Caco-2 (cell line): ENCODE measurements around the gene ASTN2. TPM values are rescaled to one million over a fixed set of nuclear protein-coding genes. Genes with fewer than 3 reads are reported as not detected.

Experiments
- BruUV-seq: library from RNA; stranded (reverse); fragments of 400-500 nt; replicated peaks from 2 replicates; lab custom pipeline; 2021; lab: Mats Ljungman, UMichigan
- CTCF ChIA-PET: fragments of 300-600 bp; sonication (Branson Sonifier 250); formaldehyde crosslinking; loops from one replicate; lab custom pipeline; 2022; ENCODE audit warnings: antibody characterized with exemption; lab: Charles Lee
- POLR2A ChIA-PET: fragments of 300-600 bp; sonication (Branson Sonifier 250); formaldehyde crosslinking; loops from one replicate; lab custom pipeline; 2022; ENCODE audit warnings: antibody characterized with exemption; lab: Charles Lee
- DNase-seq, 2 experiments: peaks; one replicate each; pipeline versions ENCODE4 v3.0.0 to v3.0.0-alpha.2; 2020 to 2022
- H3K27me3 ChIP-seq: replicated peaks from 2 replicates; pipeline ENCODE4 v1.6.0; 2011; ENCODE audit warnings: low read length; ENCODE audit not compliant: control insufficient read depth, insufficient read depth
- H3K36me3 ChIP-seq: 2 replicates; pipeline ENCODE4 v1.5.1; 2011; ENCODE audit warnings: low read length; ENCODE audit not compliant: control insufficient read depth, insufficient read depth
- H3K4me1 ChIP-seq: fragments of 250-450 bp; sonication (Bioruptor Pico); 2 replicates; pipeline ENCODE4 v1.5.1; 2020; ENCODE audit warnings: mild to moderate bottlenecking
- H3K4me3 ChIP-seq: 2 replicates; pipeline ENCODE4 v1.5.1; 2011; ENCODE audit warnings: low read depth, mild to moderate bottlenecking, control low read depth, low read length
- H3K9me3 ChIP-seq: fragments of 250-450 bp; sonication (Bioruptor Pico); 2 replicates; pipeline ENCODE4 v1.5.1; 2020; ENCODE audit warnings: mild to moderate bottlenecking, moderate library complexity
- H3K27ac Mint-ChIP-seq: one replicate; pipeline ENCODE4 v1.8.0; 2022; ENCODE audit warnings: mixed read lengths; ENCODE audit not compliant: unreplicated experiment
- H3K27me3 Mint-ChIP-seq: one replicate; pipeline ENCODE4 v1.8.0; 2022; ENCODE audit warnings: mixed read lengths; ENCODE audit not compliant: insufficient read depth, unreplicated experiment
- H3K36me3 Mint-ChIP-seq: one replicate; pipeline ENCODE4 v1.8.0; 2022; ENCODE audit warnings: mild to moderate bottlenecking, mixed read lengths; ENCODE audit not compliant: insufficient read depth, unreplicated experiment
- H3K4me1 Mint-ChIP-seq: one replicate; pipeline ENCODE4 v1.8.0; 2022; ENCODE audit warnings: low read depth, mixed read lengths; ENCODE audit not compliant: unreplicated experiment
- H3K4me3 Mint-ChIP-seq: one replicate; pipeline ENCODE4 v1.8.0; 2022; ENCODE audit warnings: mild to moderate bottlenecking, moderate library complexity, mixed read lengths; ENCODE audit not compliant: unreplicated experiment
- H3K9me3 Mint-ChIP-seq: one replicate; pipeline ENCODE4 v1.8.0; 2022; ENCODE audit warnings: mixed read lengths; ENCODE audit not compliant: unreplicated experiment
- intact Hi-C: fragments of 100-400 bp; cut with micrococcal nuclease; formaldehyde crosslinking; loops from one replicate; pipeline ENCODE4 v1.10.0; 2022; ENCODE audit not compliant: unreplicated experiment
- total RNA-seq: library from RNA; stranded (reverse); gene quantifications from 2 replicates; pipeline ENCODE4 v1.2.3, GENCODE V29; 2022
- TF ChIP-seq, protein P1 (sequence below), 2 experiments: fragments of 200-600 bp in 1 of 2; IDR thresholded peaks; 1 replicate in 1 of 2; 2 replicates in 1 of 2; pipeline versions ENCODE4 v1.5.1 to v1.8.0; 2011 to 2022; ENCODE audit warnings: antibody characterized with exemption in 1 of 2, control low read depth in 1 of 2, inconsistent platforms in 1 of 2, low read depth in 1 of 2, low read length in 1 of 2, mild to moderate bottlenecking in 1 of 2, moderate library complexity in 1 of 2; ENCODE audit not compliant: insufficient read depth in 1 of 2, severe bottlenecking in 1 of 2, unreplicated experiment in 1 of 2

Gene ASTN2
- total RNA-seq, 1 experiment from 2014 or later = 12.7 TPM

DNA sequence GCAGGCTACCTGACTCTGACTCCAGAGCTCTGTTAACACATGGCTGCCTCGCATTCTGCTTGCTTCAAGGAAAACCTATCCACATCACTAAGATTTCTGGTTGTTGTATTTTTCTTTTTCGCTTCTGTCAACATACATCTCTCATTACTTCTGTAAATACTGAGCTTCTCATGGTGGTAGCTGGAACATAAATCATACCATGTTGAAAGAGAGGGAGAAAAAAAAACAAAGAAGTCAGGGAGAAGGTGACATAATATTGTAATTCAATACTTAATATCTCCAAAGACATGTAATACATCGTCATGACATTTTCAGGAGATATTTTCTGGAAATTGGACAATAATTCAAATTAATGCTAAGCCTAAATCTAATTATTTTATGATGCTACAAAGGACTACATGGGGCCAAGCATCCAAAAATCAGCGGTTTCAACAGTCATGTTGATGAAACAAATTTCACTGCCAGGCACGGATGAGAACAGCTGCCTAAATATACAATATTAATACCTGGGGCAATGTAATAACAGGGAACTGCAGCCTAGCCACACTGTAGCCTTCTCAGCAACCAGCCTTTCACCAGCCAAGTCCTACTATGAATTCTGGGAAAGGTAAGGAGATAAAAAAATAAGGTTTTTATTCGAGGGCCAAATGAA lies 395.8 kb downstream of the ASTN2 start:
- BruUV-seq = no TSS peak
- H3K4me1 ChIP-seq = no peaks in the 10 kb centered on the region
- H3K9me3 ChIP-seq = no peaks in the 10 kb centered on the region; the same call in 1 of the 2 replicates
- TF ChIP-seq, protein P1, sequence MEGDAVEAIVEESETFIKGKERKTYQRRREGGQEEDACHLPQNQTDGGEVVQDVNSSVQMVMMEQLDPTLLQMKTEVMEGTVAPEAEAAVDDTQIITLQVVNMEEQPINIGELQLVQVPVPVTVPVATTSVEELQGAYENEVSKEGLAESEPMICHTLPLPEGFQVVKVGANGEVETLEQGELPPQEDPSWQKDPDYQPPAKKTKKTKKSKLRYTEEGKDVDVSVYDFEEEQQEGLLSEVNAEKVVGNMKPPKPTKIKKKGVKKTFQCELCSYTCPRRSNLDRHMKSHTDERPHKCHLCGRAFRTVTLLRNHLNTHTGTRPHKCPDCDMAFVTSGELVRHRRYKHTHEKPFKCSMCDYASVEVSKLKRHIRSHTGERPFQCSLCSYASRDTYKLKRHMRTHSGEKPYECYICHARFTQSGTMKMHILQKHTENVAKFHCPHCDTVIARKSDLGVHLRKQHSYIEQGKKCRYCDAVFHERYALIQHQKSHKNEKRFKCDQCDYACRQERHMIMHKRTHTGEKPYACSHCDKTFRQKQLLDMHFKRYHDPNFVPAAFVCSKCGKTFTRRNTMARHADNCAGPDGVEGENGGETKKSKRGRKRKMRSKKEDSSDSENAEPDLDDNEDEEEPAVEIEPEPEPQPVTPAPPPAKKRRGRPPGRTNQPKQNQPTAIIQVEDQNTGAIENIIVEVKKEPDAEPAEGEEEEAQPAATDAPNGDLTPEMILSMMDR (IDR thresholded peaks at IDR 0.05; ENCODE audit: insufficient read depth in 1 of 2, low read depth in 1 of 2, low read length in 1 of 2, severe bottlenecking in 1 of 2, unreplicated experiment in 1 of 2) = no peak
- intact Hi-C loops = no loop called here
- ChIA-PET POLR2A (no interaction called here), CTCF (no interaction called here)
- Mint-ChIP-seq H3K4me1 (no peaks in the 10 kb centered on the region), H3K27me3 (peaks cover 3% of the 10 kb centered on the region), H3K9me3 (no peaks in the 10 kb centered on the region), H3K4me3 (no peak overlapping the region), H3K36me3 (no peaks in the 10 kb centered on the region), H3K27ac (no peak overlapping the region)
- DNase-seq = no peak
- H3K27me3 ChIP-seq = no peaks in the 10 kb centered on the region
- H3K4me3 ChIP-seq = no peak overlapping the region
- no peaks in the 10 kb centered on the region for H3K36me3 ChIP-seq

DNA sequence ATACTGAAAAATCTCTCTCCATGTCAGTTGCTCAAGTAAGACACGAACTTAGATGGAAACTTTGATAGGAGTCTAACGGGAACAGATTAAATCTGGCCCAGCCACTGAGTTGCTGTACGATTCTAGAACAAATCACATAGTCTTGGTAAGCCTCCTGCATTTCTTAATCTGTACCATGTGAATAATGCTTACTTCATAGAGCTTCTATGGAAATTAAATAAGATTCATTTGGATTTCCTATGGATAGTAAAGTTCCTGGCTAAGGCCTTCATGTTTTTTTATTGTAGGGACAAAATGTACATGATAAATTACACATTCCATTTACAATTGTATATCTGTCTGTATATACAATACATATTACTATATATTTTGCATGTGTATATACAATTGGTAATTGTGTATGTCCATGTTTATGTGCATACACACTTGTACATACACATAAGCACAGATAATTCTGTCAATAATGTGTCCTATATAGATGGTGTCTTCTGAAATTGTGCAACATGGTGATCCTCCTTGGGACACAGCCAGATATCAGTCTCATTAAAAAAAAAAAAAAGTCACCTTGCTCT lies 397.4 kb downstream of the ASTN2 start:
- Mint-ChIP-seq H3K4me3 (no peak overlapping the region), H3K27ac (no peak overlapping the region), H3K9me3 (no peaks in the 10 kb centered on the region), H3K27me3 (no peaks in the 10 kb centered on the region), H3K36me3 (no peaks in the 10 kb centered on the region), H3K4me1 (no peaks in the 10 kb centered on the region)
- POLR2A ChIA-PET = no interaction called here
- CTCF ChIA-PET = no interaction called here
- no peaks in the 10 kb centered on the region; the same call in 1 of the 2 replicates for H3K9me3 ChIP-seq
- BruUV-seq = no TSS peak
- no peak overlapping the region for H3K4me3 ChIP-seq
- H3K4me1 ChIP-seq = no peaks in the 10 kb centered on the region
- DNase-seq = no peak
- H3K27me3 ChIP-seq = no peaks in the 10 kb centered on the region
- TF ChIP-seq, protein P1 (IDR thresholded peaks at IDR 0.05; ENCODE audit: insufficient read depth in 1 of 2, low read depth in 1 of 2, low read length in 1 of 2, severe bottlenecking in 1 of 2, unreplicated experiment in 1 of 2) = no peak
- H3K36me3 ChIP-seq = no peaks in the 10 kb centered on the region
- intact Hi-C loops = no loop called here

DNA sequence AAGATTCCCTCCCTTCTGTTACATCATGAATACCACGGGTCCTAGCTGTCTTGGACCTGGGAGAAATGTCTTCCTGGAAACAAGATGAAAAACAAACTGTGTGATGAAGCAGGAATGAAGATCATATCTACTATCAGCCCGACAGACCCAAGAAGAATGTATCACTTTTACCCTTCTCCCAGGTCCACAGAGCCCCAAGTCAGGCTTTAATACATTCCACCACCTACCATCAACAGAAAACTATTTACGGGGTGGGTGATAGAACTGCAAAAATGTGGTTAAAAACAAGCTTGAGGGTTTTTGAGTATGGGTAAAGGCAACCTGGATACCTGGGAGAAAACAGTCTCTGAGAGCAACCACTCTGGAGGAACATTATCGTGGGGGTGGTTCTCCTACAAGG lies 400.8 kb downstream of the ASTN2 start:
- Mint-ChIP-seq H3K4me1 (no peaks in the 10 kb centered on the region), H3K27ac (no peak overlapping the region), H3K27me3 (no peaks in the 10 kb centered on the region), H3K36me3 (no peaks in the 10 kb centered on the region), H3K4me3 (no peak overlapping the region), H3K9me3 (no peaks in the 10 kb centered on the region)
- intact Hi-C loops = no loop called here
- Histone ChIP-seq H3K9me3 (no peaks in the 10 kb centered on the region; the same call in 1 of the 2 replicates), H3K36me3 (no peaks in the 10 kb centered on the region), H3K27me3 (no peaks in the 10 kb centered on the region), H3K4me1 (no peaks in the 10 kb centered on the region), H3K4me3 (no peak overlapping the region)
- DNase-seq = no peak
- BruUV-seq = no TSS peak
- CTCF ChIA-PET = no interaction called here
- TF ChIP-seq, protein P1 (IDR thresholded peaks at IDR 0.05; ENCODE audit: insufficient read depth in 1 of 2, low read depth in 1 of 2, low read length in 1 of 2, severe bottlenecking in 1 of 2, unreplicated experiment in 1 of 2) = no peak
- POLR2A ChIA-PET = no interaction called here
